ENCODE measurements around the gene STAM. TPM values are rescaled to one million over a fixed set of nuclear protein-coding genes. Genes with fewer than 3 reads are reported as not detected.

Gene STAM
- total RNA-seq, 1 donor from 2014 or later = 29.6 TPM

DNA sequence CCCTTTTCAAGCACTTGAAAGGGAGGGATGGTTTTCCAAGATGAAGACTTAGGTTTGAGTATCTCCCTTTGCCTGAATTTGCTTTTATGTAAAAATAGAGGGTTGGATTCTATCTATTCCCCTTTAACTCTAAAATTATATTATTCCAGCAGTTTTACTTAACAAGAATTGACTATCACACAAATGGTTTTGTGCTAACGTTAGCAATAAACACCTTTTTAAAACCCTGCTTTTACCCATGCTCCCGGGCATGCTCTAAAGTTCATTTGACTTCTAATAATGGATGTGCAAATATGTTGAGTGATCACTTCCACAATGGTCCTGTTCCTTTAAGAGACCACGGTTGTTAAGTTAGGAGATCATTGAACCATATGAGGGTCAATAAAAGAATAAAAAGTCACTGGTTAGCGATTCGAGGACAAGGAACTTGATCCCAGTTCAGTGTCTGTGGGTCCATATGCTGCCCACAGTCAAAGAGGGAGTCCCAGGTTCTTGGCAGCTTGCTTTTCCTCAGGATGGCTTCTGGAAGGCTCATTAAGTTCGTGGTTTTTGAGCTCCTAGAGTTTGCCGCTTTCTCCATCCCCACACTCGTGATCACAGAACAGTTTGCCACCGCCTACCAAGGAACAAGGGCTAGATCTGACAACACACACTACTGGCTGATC, 108.0 kb downstream of the STAM start, which contains the start of gene TMEM236:
Gene TMEM236 (plus strand): TSS at position 421 of the 665 bp plus-strand sequence. CDS start 95 bp downstream, at position 516.
- no peaks in the 10 kb centered on the region for H3K36me3 ChIP-seq (ENCODE audit: control insufficient read depth, insufficient read depth, low read length)
- no peaks in the 10 kb centered on the region for H3K27me3 ChIP-seq (ENCODE audit: control insufficient read depth, insufficient read depth, low read length)
- no peak for DNase-seq (ENCODE audit: low read depth)
- H3K4me3 ChIP-seq (ENCODE audit: low read depth, low read length) = no peak within 1 kb of the TSS
- TF ChIP-seq, protein P1, sequence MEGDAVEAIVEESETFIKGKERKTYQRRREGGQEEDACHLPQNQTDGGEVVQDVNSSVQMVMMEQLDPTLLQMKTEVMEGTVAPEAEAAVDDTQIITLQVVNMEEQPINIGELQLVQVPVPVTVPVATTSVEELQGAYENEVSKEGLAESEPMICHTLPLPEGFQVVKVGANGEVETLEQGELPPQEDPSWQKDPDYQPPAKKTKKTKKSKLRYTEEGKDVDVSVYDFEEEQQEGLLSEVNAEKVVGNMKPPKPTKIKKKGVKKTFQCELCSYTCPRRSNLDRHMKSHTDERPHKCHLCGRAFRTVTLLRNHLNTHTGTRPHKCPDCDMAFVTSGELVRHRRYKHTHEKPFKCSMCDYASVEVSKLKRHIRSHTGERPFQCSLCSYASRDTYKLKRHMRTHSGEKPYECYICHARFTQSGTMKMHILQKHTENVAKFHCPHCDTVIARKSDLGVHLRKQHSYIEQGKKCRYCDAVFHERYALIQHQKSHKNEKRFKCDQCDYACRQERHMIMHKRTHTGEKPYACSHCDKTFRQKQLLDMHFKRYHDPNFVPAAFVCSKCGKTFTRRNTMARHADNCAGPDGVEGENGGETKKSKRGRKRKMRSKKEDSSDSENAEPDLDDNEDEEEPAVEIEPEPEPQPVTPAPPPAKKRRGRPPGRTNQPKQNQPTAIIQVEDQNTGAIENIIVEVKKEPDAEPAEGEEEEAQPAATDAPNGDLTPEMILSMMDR (IDR thresholded peaks at IDR 0.05; ENCODE audit: insufficient read depth, low read length, poor library complexity, severe bottlenecking) = no peak

DNA sequence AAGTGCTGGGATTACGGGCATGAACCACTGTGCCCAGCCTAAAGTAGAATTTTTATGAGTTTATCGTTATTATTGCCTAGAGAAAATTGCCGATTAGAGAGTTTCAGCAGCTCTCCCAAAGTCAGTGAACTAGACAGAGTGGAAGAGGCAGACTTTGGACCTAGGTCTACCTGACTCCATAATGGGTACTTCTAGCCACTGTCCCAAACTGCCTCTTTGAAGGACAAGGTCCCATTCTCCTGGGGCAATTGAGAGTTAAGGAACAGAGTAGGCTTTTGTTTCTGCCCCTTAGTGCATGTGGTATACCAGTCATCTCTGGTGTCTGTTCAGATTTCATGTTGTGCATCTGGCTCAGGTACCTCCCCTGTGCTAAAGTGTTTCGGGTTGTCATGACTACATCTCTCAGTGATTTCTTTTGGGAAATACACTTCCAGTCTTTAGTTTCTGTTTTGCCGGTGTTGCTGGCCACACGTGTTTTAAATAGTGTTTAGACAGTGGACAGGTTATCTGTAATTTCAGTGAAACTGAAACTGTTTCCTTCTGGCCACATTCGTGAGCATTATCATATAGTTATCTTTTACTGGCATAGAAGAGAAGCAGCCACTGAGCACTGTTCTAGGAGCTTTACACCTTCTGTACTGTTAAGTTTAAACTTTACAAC, 112.7 kb downstream of the STAM start:
- Histone ChIP-seq H3K27me3 (ENCODE audit: control insufficient read depth, insufficient read depth, low read length) (no peaks in the 10 kb centered on the region), H3K4me3 (ENCODE audit: low read depth, low read length) (no peak overlapping the region), H3K36me3 (ENCODE audit: control insufficient read depth, insufficient read depth, low read length) (no peaks in the 10 kb centered on the region)
- no peak for DNase-seq (ENCODE audit: low read depth)
- TF ChIP-seq, protein P1 (IDR thresholded peaks at IDR 0.05; ENCODE audit: insufficient read depth, low read length, poor library complexity, severe bottlenecking) = no peak

DNA sequence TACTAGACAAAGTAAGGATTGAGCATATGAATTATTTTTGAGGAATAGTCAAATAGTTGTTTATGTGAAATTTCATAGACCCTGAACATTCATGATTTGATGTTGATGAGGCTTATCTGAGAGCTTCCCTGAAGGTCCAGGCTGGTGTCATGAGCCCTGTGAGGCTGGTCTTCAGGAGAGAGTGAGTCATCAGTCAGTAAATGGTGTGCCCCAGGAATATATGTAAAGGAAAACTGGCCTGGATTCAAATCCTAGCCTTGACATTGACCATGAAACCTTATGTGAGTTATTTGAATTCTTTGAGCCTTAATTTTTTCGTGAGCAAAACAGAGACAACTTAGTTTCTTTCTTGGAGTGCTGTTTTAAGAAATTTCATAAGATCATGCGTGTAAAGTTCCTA, 114.2 kb downstream of the STAM start:
- no peak for DNase-seq (ENCODE audit: low read depth)
- TF ChIP-seq, protein P1 (IDR thresholded peaks at IDR 0.05; ENCODE audit: insufficient read depth, low read length, poor library complexity, severe bottlenecking) = no peak
- H3K36me3 ChIP-seq (ENCODE audit: control insufficient read depth, insufficient read depth, low read length) = no peaks in the 10 kb centered on the region
- no peak overlapping the region for H3K4me3 ChIP-seq (ENCODE audit: low read depth, low read length)
- no peaks in the 10 kb centered on the region for H3K27me3 ChIP-seq (ENCODE audit: control insufficient read depth, insufficient read depth, low read length)

DNA sequence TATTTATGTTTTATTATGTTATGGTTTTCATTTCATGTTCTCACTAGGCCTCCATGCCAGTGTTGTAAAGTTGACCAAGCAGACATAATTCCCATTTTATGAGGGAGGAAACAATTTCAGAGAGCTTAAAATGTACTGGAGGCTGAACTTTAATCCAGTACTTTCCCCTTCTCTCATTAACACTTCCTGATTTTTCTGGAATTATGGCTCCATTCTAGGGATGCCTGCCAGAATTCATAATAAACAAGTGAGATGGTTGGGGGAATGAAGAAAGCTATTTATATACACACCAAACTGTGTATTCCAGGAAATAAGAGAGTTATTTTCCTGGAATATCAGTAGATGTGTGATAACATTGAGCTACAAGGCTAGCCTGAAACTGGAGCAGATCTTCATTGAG, 114.9 kb downstream of the STAM start:
- Histone ChIP-seq H3K27me3 (ENCODE audit: control insufficient read depth, insufficient read depth, low read length) (no peaks in the 10 kb centered on the region), H3K36me3 (ENCODE audit: control insufficient read depth, insufficient read depth, low read length) (no peaks in the 10 kb centered on the region), H3K4me3 (ENCODE audit: low read depth, low read length) (no peak overlapping the region)
- TF ChIP-seq, protein P1 (IDR thresholded peaks at IDR 0.05; ENCODE audit: insufficient read depth, low read length, poor library complexity, severe bottlenecking) = no peak
- DNase-seq (ENCODE audit: low read depth) = no peak

DNA sequence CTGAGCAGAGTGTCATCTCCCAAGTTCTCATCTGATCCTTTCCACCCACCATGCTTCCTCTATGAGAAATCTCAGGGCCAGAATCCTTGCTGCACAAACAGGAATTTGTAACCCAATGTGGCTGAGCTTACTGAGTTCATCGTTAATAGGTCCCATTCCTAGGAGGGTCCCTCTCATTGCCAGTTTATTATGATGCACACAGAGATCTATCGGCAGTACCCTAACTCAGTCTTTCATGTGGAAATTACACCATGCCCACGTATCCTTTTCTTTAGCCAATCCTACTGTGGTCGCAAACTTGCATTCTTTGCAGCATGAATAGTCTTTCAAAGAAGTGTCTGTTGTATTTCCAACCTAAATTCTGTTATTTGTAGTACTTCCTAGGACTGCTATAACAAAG, 120.2 kb downstream of the STAM start:
- TF ChIP-seq, protein P1 (IDR thresholded peaks at IDR 0.05; ENCODE audit: insufficient read depth, low read length, poor library complexity, severe bottlenecking) = no peak
- Histone ChIP-seq H3K27me3 (ENCODE audit: control insufficient read depth, insufficient read depth, low read length) (no peaks in the 10 kb centered on the region), H3K36me3 (ENCODE audit: control insufficient read depth, insufficient read depth, low read length) (no peaks in the 10 kb centered on the region), H3K4me3 (ENCODE audit: low read depth, low read length) (no peak overlapping the region)
- no peak for DNase-seq (ENCODE audit: low read depth)
